LoVo (cell line): ENCODE data around the gene MYLIP.
"Not testable (repeated sequence)": the region's sequence is repeated elsewhere in the genome, so short reads cannot be mapped to it uniquely, and the experiment has no call there.

Experiments
- DNase-seq: peaks from one replicate; pipeline ENCODE4 v3.0.0-alpha.2; 2016; ENCODE audit warnings: low spot score

The MYLIP gene

GRCh38 chr6:16174416-16175078 is 45.7 kb downstream of the MYLIP start:
- no peak for DNase-seq

GRCh38 chr6:16176600-16176999 is 47.7 kb downstream of the MYLIP start:
- DNase-seq = not testable (repeated sequence)

GRCh38 chr6:16177881-16178280 is 49.0 kb downstream of the MYLIP start:
- DNase-seq = no peak

- no peak for DNase-seq
These were observed 49.5 kb downstream of the MYLIP start for GRCh38 chr6:16178351-16178750.

- DNase-seq = no peak
These were observed 50.2 kb downstream of the MYLIP start for GRCh38 chr6:16179063-16179462.

- no peak for DNase-seq
These were observed 51.1 kb downstream of the MYLIP start for GRCh38 chr6:16179970-16180431.

- no peak for DNase-seq
These were observed 52.0 kb downstream of the MYLIP start for GRCh38 chr6:16180696-16181438.

- no peak for DNase-seq
These were observed 52.8 kb downstream of the MYLIP start for GRCh38 chr6:16181439-16182297.

- peak; percentile 47 for DNase-seq
These were observed 54.3 kb downstream of the MYLIP start for GRCh38 chr6:16183187-16183664.

GRCh38 chr6:16184129-16184528 is 55.2 kb downstream of the MYLIP start:
- no peak for DNase-seq

GRCh38 chr6:16184551-16184950 is 55.7 kb downstream of the MYLIP start:
- DNase-seq = no peak

GRCh38 chr6:16187176-16187575 is 58.3 kb downstream of the MYLIP start:
- DNase-seq = no peak

- no peak for DNase-seq
These were observed 61.3 kb downstream of the MYLIP start for GRCh38 chr6:16190214-16190613.

- DNase-seq = no peak
These were observed 67.5 kb downstream of the MYLIP start for GRCh38 chr6:16196260-16196983.

GRCh38 chr6:16196984-16197546 is 68.2 kb downstream of the MYLIP start:
- DNase-seq = no peak
